GM12872 (cell line): ENCODE measurements around the gene TREX2.

Experiments
- TF ChIP-seq, protein P1 (sequence below): IDR thresholded peaks from 3 replicates; pipeline ENCODE4 v1.5.1; 2011; ENCODE audit warnings: low read depth, mild to moderate bottlenecking, low read length, moderate library complexity; ENCODE audit not compliant: insufficient read depth

Gene TREX2

DNA sequence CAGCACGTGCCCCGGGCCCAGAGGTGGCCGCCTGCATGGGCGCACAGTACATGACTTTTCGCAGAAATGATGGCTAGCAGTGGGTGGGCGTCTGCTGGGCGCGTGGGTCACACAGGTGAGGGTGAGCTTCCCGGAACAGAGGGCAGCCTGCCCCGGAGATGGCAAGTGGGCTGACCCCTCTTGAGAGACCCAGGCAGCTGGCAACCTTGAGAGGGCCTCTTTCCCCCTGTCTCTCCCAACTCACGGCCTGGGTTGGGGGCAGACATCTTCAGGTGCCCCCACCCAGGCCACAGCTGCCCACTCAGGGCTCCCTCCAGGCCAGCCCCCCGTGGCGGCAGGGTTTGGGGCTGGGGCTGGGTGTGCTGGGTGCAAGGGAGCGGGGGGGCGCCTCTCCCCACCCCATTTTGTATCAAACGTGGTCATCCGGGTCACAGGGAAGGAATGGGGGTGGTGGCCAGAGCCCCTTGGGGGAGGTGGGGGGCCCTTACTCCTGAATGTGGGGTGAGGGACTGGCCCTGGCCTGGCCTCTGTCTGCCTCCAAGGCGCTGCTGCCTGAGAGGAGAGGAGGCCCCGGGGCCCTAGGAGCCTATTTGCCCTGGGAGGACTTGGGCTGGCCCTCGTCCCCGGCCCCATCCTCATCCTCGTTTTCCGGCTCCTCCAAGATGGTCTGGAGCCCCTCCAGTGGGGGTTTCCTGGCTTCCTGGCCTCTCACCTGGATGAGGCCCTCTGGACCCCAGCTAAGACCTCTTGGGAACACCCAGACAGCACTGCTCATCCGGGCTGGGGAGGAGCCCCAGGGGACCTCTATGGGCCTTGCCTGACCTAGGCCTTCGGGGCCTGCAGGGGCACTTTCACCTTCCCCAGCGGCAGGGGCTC, 49.3 kb downstream of the TREX2 start:
- TF ChIP-seq, protein P1, sequence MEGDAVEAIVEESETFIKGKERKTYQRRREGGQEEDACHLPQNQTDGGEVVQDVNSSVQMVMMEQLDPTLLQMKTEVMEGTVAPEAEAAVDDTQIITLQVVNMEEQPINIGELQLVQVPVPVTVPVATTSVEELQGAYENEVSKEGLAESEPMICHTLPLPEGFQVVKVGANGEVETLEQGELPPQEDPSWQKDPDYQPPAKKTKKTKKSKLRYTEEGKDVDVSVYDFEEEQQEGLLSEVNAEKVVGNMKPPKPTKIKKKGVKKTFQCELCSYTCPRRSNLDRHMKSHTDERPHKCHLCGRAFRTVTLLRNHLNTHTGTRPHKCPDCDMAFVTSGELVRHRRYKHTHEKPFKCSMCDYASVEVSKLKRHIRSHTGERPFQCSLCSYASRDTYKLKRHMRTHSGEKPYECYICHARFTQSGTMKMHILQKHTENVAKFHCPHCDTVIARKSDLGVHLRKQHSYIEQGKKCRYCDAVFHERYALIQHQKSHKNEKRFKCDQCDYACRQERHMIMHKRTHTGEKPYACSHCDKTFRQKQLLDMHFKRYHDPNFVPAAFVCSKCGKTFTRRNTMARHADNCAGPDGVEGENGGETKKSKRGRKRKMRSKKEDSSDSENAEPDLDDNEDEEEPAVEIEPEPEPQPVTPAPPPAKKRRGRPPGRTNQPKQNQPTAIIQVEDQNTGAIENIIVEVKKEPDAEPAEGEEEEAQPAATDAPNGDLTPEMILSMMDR, result no peak

DNA sequence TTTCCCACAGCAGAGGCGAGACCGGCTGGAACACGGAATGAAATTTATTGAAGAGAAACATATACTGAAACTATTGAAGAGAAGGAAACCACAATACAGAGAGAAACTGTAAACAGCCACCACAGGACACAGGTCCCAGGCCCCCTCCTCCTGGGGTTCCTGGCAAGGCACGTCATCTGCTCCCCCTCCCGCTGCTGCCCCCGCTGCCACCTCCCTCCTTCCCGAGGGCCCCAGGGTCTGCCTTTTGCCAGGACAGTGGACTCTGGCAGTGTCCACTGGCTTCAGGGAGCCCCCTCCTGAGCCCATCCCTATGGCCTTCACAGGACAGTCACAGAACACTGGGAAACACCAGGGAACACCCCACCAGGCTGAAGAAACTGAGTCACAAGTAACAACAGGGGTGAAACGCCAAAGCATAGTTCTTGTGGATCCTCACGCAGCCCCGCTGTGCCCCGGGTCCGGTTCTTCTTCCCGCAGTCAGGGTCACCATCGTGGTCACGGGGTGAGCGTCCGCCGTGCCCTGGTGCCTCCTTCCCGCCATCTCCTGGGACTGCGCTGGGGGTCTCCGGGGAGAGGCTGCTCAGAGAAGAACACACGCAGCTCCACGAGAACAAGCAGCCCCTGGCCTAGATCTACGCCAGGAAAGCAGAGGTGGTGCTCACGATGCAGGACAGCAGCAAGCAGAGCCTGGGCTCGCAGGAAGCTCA, 50.1 kb downstream of the TREX2 start:
- TF ChIP-seq, protein P1, result no peak

DNA sequence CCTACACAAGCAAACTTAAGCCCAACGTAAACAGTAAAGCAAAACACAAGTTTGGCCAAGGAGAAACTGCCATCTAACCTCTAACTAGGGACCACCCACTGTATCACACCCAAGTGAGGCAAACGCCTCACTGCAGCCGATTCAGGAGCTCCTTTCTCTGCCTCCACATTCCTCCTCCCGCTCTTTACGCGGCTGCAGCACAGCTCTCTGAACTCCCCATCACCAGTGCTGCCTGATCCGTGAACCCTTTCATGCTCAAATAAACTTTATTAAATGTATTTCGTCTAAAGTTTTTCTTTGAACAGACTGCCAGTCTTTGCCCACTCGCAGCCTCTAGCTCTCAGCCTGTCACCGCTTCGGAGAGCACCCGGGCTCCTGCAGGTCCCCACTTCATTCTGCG, 51.2 kb downstream of the TREX2 start:
- TF ChIP-seq, protein P1, result no peak
